HEK293T (cell line): Measurements from ENCODE around the gene COL23A1.

Experiments
- CTCF ChIA-PET: fragments of 350-600 bp; formaldehyde crosslinking; extraction: SDS; loops from one replicate; lab custom pipeline; 2021; ENCODE audit warnings: antibody characterized with exemption, inconsistent platforms; lab: Yijun Ruan, JAX
- POLR2A ChIA-PET: fragments of 350-600 bp; formaldehyde crosslinking; extraction: SDS; loops from one replicate; lab custom pipeline; 2020; ENCODE audit warnings: antibody characterized with exemption, inconsistent platforms; lab: Yijun Ruan, JAX
- DNase-seq: peaks from one replicate; pipeline ENCODE4 v3.0.0; 2012; ENCODE audit warnings: mixed read lengths; ENCODE audit errors: extremely low spot score
- ARNT ChIP-seq: fragments of 450-650 bp; IDR thresholded peaks from 2 replicates; pipeline ENCODE4 v1.6.1; 2017; ENCODE audit warnings: mild to moderate bottlenecking
- BHLHE40 ChIP-seq: fragments of 450-650 bp; IDR thresholded peaks from 2 replicates; pipeline ENCODE4 v1.6.1; 2016; ENCODE audit warnings: mild to moderate bottlenecking, moderate library complexity, borderline replicate concordance
- CTBP1 ChIP-seq: fragments of 450-650 bp; IDR thresholded peaks from 2 replicates; pipeline ENCODE4 v1.6.1; 2016; ENCODE audit warnings: borderline replicate concordance
- ELF4 ChIP-seq: fragments of 450-650 bp; IDR thresholded peaks from 2 replicates; pipeline ENCODE4 v1.6.1; 2017; ENCODE audit warnings: antibody characterized with exemption
- FOXA1 ChIP-seq: fragments of 450-650 bp; IDR thresholded peaks from 2 replicates; pipeline ENCODE4 v1.6.1; 2016; ENCODE audit warnings: mild to moderate bottlenecking
- FOXK2 ChIP-seq: fragments of 450-650 bp; IDR thresholded peaks from 2 replicates; pipeline ENCODE4 v1.6.1; 2016; ENCODE audit warnings: mild to moderate bottlenecking
- FOXM1 ChIP-seq: fragments of 450-650 bp; IDR thresholded peaks from 2 replicates; pipeline ENCODE4 v1.6.1; 2017; ENCODE audit warnings: mild to moderate bottlenecking, borderline replicate concordance
- HDGF ChIP-seq: fragments of 450-650 bp; IDR thresholded peaks from 2 replicates; pipeline ENCODE4 v1.6.1; 2017; ENCODE audit warnings: antibody characterized with exemption, borderline replicate concordance
- L3MBTL2 ChIP-seq: fragments of 450-650 bp; conservative IDR thresholded peaks from 2 replicates; pipeline ENCODE4 v1.6.1; 2016; ENCODE audit warnings: mild to moderate bottlenecking
- LEF1 ChIP-seq: fragments of 450-650 bp; IDR thresholded peaks from 2 replicates; pipeline ENCODE4 v1.6.1; 2017; ENCODE audit warnings: mild to moderate bottlenecking, borderline replicate concordance
- NFRKB ChIP-seq: fragments of 450-650 bp; IDR thresholded peaks from 2 replicates; pipeline ENCODE4 v1.6.1; 2016; ENCODE audit warnings: mild to moderate bottlenecking, moderate library complexity
- SP1 ChIP-seq: fragments of 450-650 bp; IDR thresholded peaks from 2 replicates; pipeline ENCODE4 v1.6.1; 2017
- SUZ12 ChIP-seq: fragments of 450-650 bp; IDR thresholded peaks from 2 replicates; pipeline ENCODE4 v1.6.1; 2016; ENCODE audit warnings: mild to moderate bottlenecking
- TARDBP ChIP-seq: fragments of 450-650 bp; IDR thresholded peaks from 2 replicates; pipeline ENCODE4 v1.6.1; 2016
- ZNF384 ChIP-seq: fragments of 450-650 bp; IDR thresholded peaks from 2 replicates; pipeline ENCODE4 v1.6.1; 2016
- TF ChIP-seq, protein P1 (sequence below): fragments of 450-650 bp; IDR thresholded peaks from 2 replicates; pipeline ENCODE4 v1.6.1; 2016

COL23A1 gene

DNA sequence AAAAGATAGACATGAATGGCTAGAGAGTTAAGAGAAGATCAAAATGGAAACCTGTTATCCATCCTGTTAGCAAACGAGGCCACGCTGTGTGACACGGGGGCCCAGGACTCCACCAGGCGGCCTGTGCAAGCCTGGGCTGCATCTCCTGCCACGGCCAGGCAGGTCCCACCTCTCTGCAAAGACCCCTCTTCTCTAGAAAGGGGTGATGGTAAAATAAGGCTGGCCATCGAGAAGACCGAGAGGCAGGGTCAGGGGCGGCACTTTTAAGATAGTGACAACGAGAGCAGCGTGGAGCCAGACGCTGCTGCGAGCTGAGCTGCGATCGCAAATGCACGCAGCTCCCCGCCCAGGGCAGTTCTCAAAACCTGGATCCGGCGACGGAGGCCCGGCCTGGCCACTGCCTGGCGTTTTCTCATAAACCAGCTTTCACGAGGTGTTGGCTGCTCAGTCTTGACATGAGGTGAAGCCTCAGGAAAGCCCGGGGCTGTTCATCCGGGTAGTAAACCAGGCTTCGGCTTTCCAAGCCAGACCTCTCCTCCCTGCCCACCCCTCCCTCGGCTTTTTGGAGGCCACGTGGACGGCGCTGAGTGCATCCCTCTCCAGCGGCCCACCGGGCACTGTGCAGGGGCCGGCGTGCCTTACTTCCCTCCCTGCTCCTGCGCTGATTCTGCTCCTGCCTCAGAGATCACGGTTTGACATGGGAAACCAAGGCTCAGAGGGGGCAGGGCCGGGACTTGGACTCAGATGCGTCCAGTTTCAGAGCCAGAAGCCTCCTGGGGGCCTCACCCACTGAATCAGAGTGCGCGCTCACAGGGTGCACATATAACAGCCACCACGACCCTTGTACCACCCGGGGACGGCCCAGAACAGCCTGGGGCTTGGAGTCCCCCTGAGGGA is 206.0 kb downstream of the COL23A1 start:
- POLR2A ChIA-PET: no interaction called here
- TF ChIP-seq HDGF (no peak), NFRKB (no peak), BHLHE40 (no peak)
- no peak for DNase-seq
- CTCF ChIA-PET: no interaction called here

DNA sequence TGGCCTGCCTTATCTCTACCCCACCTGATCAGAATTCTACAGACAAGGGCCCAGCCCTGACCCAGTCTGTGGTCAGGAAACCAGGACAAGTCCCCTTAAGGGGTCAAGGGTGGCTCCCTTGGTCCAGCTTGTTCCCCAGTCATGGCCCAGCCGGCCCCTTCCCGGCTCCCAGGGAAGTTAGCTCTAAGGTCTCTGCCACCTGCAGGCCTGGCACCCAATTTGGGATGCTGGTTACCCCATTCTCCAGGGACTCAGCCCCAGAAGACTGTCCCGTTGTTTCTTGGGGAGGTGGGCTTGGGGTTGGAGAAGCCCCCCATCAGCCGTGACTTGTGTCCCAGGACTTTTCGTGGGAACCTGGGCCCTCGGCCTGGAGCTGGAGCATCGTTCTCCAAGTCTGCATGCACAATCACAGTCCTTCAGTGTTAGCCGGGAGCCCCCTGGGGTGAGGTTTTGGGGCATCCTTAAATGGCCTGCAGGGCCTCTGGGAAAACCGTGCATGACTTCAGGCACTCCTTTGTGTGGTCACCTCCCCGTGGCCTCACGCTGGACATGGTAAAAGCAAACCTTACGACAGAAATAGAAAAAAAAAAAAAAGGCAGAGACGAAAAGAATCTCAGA is 206.8 kb downstream of the COL23A1 start:
- no peak for DNase-seq
- POLR2A ChIA-PET: no interaction called here
- CTCF ChIA-PET: interaction anchor here (0.6 kb wide), 1 partner anchor 1739 kb away, joined by 3 read pairs; no protein-coding TSS in a partner anchor
- TF ChIP-seq HDGF (no peak), FOXK2 (no peak), NFRKB (no peak), LEF1 (no peak), SP1 (no peak), ZNF384 (no peak), ELF4 (no peak), FOXA1 (no peak), TARDBP (no peak), BHLHE40 (no peak)

DNA sequence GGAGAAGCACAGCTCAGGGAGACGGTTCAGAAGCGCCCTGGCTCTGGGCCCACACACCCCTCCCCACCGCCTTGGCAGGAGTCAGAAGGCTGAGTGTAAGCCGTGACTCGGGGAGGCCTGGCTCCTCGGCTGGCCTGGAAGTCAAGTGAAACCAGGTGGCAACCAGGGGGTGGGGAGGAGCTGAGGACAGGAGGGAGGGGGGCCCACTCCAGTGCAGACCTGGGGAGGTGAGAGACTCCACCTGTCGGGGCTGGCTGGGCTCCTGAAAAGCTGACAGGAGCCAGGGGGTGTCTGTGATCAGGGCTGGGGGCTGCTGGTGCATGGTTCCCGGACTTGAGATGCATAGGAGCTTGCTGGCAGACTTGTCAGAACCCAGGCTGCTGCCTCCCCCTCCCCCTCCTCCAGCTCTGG is 207.4 kb downstream of the COL23A1 start:
- DNase-seq: no peak
- no peak for TF ChIP-seq ARNT
- ChIA-PET CTCF (interaction anchor here (0.6 kb wide), 1 partner anchor 1739 kb away, joined by 3 read pairs; no protein-coding TSS in a partner anchor), POLR2A (no interaction called here)

DNA sequence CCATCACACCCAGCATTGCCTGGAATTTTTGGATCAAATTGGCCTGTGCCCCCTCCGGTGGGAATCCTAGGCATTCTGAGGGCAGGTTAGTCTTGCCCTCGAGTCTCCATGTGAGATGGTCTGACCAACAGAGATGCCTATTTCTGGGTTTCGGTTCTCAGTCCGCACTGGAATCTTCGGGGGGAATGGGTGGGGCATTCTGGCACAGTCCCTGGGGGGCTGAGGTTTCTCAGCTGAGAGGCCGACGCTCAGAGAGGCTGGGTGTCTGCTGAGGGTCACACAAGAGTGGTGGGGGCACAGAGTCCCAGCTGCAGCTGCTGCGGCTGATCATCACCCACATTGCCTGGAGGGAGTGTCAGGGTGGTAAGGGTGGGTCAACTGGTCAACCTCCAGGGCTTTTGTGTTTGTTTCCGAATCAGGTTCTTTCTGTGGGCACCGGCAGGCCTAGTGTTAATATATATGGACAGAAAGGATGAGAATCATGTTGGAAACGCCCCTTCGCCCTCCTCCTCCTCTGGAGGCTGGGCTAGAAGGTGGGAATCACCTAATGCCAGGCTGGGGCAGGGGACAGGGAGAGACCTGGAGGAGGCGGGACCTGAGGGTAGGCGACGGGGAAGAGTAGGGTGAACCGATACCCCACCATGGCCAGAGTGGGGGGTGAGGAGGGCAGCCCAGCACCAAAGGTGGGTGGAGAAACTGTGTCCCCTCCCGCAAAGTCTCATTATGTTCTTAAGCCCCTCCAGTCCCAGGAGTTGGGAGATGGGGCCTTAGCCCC is 208.1 kb downstream of the COL23A1 start:
- DNase-seq: no peak
- ChIA-PET CTCF (no interaction called here), POLR2A (no interaction called here)
- TF ChIP-seq SUZ12: no peak

DNA sequence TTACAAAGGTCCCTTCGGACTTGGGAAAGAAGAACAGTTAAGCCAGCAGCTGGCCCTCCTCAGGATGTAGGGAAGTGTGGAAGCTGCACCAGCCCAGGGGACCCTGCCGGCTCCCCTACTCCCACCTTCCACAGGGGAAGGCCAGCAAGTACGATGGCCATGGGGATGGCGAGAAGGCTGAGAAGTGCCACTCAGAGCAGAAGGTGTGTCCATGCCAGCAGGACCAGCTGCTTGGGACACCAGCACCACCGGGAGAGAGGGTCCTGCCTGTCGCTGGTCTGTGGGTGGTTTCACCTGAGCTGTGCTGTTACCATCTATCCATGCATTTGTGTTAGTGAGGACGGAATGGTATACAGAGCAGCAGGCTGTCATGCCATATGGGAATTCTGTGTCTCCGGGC is 209.0 kb downstream of the COL23A1 start:
- ChIA-PET POLR2A (no interaction called here), CTCF (no interaction called here)
- no peak for TF ChIP-seq FOXM1
- TF ChIP-seq HDGF: no peak
- no peak for TF ChIP-seq SUZ12
- TF ChIP-seq ZNF384: no peak
- no peak for TF ChIP-seq FOXA1
- TF ChIP-seq LEF1: no peak
- no peak for TF ChIP-seq FOXK2
- no peak for TF ChIP-seq CTBP1
- no peak for TF ChIP-seq BHLHE40
- no peak for TF ChIP-seq L3MBTL2
- TF ChIP-seq, protein P1, sequence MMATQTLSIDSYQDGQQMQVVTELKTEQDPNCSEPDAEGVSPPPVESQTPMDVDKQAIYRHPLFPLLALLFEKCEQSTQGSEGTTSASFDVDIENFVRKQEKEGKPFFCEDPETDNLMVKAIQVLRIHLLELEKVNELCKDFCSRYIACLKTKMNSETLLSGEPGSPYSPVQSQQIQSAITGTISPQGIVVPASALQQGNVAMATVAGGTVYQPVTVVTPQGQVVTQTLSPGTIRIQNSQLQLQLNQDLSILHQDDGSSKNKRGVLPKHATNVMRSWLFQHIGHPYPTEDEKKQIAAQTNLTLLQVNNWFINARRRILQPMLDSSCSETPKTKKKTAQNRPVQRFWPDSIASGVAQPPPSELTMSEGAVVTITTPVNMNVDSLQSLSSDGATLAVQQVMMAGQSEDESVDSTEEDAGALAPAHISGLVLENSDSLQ: no peak
- TF ChIP-seq TARDBP: no peak
- no peak for TF ChIP-seq ELF4
- no peak for TF ChIP-seq ARNT
- no peak for TF ChIP-seq SP1
- DNase-seq: no peak

DNA sequence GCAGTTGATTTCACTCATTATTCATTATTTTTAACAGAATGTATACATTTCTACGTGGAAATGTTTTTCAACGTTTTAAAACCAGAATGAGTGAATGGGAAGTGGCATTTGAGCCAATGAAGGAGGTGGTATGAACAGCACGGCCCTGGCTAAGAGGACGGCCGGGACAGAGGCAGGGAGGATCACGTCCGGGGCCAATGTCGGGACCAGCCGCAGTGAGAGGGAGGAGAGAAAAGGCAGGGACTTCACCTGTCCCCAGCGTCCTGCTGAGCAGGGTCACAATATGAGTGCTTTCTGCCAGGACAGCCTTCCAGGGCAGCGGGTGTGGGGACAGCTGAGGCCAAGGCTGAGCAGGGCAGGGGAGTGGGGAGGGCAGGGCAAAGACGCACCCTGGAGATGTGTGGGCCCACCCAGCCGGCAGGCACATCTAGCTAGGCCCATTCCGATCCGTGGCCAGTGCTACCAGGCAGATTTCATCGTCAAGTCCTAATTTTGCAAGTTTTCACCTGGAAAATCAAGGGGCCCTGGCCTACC is 209.6 kb downstream of the COL23A1 start:
- POLR2A ChIA-PET: no interaction called here
- CTCF ChIA-PET: no interaction called here

DNA sequence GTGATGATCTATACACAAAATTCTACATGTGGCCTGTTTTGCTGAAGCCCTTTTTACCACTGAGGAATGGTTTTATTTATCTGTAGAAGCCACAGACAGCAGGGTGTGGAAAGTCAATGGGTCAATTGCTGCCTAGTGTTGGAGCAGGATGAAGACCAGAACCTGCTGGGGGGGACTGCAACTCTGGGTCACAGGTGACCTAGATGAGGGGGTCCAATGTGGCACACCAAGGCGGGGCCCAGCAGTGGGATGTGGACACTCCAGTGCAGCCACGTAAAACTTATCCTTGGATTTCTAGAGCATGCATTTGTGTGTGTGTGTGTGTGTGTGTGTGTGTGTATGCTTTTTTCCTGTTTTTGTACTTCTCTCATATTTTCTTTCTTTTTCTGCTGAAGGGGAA is 210.1 kb downstream of the COL23A1 start:
- DNase-seq: no peak
- ChIA-PET POLR2A (no interaction called here), CTCF (no interaction called here)
- TF ChIP-seq NFRKB: no peak
- TF ChIP-seq ARNT: no peak
- no peak for TF ChIP-seq BHLHE40
- no peak for TF ChIP-seq ZNF384
- no peak for TF ChIP-seq L3MBTL2
- no peak for TF ChIP-seq FOXK2
- no peak for TF ChIP-seq SUZ12
- TF ChIP-seq SP1: no peak
- no peak for TF ChIP-seq LEF1
- no peak for TF ChIP-seq HDGF
- no peak for TF ChIP-seq ELF4
- no peak for TF ChIP-seq CTBP1

More for the DNA sequence above, 209.6 kb downstream of the COL23A1 start:
- no peak for TF ChIP-seq HDGF
- DNase-seq: no peak
